ENCODE measurements around the gene PHC3.

PHC3 gene

GRCh38 chr3:170090601-170090981, 90.9 kb downstream of the PHC3 start:
- H3K9me3 ChIP-seq (ENCODE audit: low read length): no peaks in the 10 kb centered on the region
- no peaks in the 10 kb centered on the region for H3K4me1 ChIP-seq (ENCODE audit: insufficient read depth, low read length)
- H3K4me3 ChIP-seq (ENCODE audit: low read depth in 1 of 2, low read length in 2 of 2): no peak overlapping the region
- H3K9ac ChIP-seq (ENCODE audit: low read length): no peak overlapping the region
- H3K36me3 ChIP-seq (ENCODE audit: insufficient read depth, low read length): peaks cover 19% of the 10 kb centered on the region
- no peak overlapping the region for H3K27ac ChIP-seq (ENCODE audit: low read depth, low read length)
- H3K27me3 ChIP-seq (ENCODE audit: control insufficient read depth in 1 of 2, insufficient read depth in 2 of 2, low read length in 2 of 2): no peaks in the 10 kb centered on the region

- Histone ChIP-seq H3K9ac (ENCODE audit: low read length) (no peak overlapping the region), H3K4me3 (ENCODE audit: low read depth in 1 of 2, low read length in 2 of 2) (no peak overlapping the region), H3K27ac (ENCODE audit: low read depth, low read length) (no peak overlapping the region), H3K4me1 (ENCODE audit: insufficient read depth, low read length) (no peaks in the 10 kb centered on the region), H3K36me3 (ENCODE audit: insufficient read depth, low read length) (peaks cover 16% of the 10 kb centered on the region), H3K9me3 (ENCODE audit: low read length) (no peaks in the 10 kb centered on the region), H3K27me3 (ENCODE audit: control insufficient read depth in 1 of 2, insufficient read depth in 2 of 2, low read length in 2 of 2) (no peaks in the 10 kb centered on the region)
Measured at GRCh38 chr3:170089862-170090600, 91.5 kb downstream of the PHC3 start.

DNA sequence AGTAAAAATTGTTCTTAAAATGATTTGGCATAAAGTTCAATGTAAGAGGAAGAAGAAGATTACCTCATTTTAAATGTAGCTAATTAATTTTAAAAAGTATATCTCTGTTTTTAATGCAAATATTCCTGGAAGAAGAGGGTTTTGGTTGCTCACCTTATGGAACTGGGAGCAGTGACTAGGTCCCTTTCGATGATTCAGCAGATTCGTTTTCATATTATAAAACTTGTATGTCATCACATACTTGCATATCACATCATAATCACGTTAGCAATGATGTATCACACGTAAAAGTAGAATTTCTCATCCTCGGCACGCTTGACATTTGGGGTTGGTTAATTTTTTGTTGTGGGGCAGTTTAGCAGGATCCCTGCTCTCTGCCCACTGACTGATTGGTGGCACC, 96.1 kb downstream of the PHC3 start:
- H3K27ac ChIP-seq (ENCODE audit: low read depth, low read length): no peak overlapping the region
- no peak overlapping the region for H3K9ac ChIP-seq (ENCODE audit: low read length)
- no peaks in the 10 kb centered on the region for H3K4me1 ChIP-seq (ENCODE audit: insufficient read depth, low read length)
- peaks cover 13% of the 10 kb centered on the region for H3K36me3 ChIP-seq (ENCODE audit: insufficient read depth, low read length)
- H3K4me3 ChIP-seq (ENCODE audit: low read depth in 1 of 2, low read length in 2 of 2): no peak overlapping the region
- H3K9me3 ChIP-seq (ENCODE audit: low read length): no peaks in the 10 kb centered on the region
- H3K27me3 ChIP-seq (ENCODE audit: control insufficient read depth in 1 of 2, insufficient read depth in 2 of 2, low read length in 2 of 2): no peaks in the 10 kb centered on the region

DNA sequence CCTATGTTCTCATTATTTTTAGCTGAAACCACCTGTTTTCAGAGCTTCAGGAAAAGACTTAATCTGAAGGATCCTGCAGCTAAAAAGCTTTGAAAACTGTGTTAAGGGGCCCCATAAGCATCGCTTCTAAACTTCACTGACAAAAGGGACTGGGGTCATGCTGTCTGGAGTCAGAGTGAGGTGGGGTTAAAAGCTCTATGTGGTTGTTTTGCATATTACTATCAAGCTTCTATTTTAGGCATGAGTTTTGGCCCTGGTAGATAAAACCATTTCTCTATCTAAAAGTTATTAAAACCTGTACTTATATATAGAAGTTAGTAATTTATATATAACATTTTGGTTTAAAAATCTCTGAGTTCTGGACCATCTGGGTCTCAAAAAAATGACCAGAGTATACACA, 98.2 kb downstream of the PHC3 start:
- Histone ChIP-seq H3K36me3 (ENCODE audit: insufficient read depth, low read length) (peaks cover 13% of the 10 kb centered on the region), H3K9me3 (ENCODE audit: low read length) (no peaks in the 10 kb centered on the region), H3K4me1 (ENCODE audit: insufficient read depth, low read length) (no peaks in the 10 kb centered on the region), H3K9ac (ENCODE audit: low read length) (no peak overlapping the region), H3K4me3 (ENCODE audit: low read depth in 1 of 2, low read length in 2 of 2) (no peak overlapping the region), H3K27me3 (ENCODE audit: control insufficient read depth in 1 of 2, insufficient read depth in 2 of 2, low read length in 2 of 2) (no peaks in the 10 kb centered on the region), H3K27ac (ENCODE audit: low read depth, low read length) (no peak overlapping the region)

- Histone ChIP-seq H3K4me3 (ENCODE audit: low read depth in 1 of 2, low read length in 2 of 2) (no peak overlapping the region), H3K27me3 (ENCODE audit: control insufficient read depth in 1 of 2, insufficient read depth in 2 of 2, low read length in 2 of 2) (no peaks in the 10 kb centered on the region), H3K36me3 (ENCODE audit: insufficient read depth, low read length) (peaks cover 12% of the 10 kb centered on the region), H3K9ac (ENCODE audit: low read length) (no peak overlapping the region), H3K9me3 (ENCODE audit: low read length) (no peaks in the 10 kb centered on the region), H3K27ac (ENCODE audit: low read depth, low read length) (no peak overlapping the region), H3K4me1 (ENCODE audit: insufficient read depth, low read length) (no peaks in the 10 kb centered on the region)
Measured at GRCh38 chr3:170081079-170081741, 100.3 kb downstream of the PHC3 start.

- Histone ChIP-seq H3K36me3 (ENCODE audit: insufficient read depth, low read length) (peaks cover 7% of the 10 kb centered on the region), H3K9ac (ENCODE audit: low read length) (no peak overlapping the region), H3K9me3 (ENCODE audit: low read length) (no peaks in the 10 kb centered on the region), H3K4me1 (ENCODE audit: insufficient read depth, low read length) (no peaks in the 10 kb centered on the region), H3K27ac (ENCODE audit: low read depth, low read length) (no peak overlapping the region), H3K27me3 (ENCODE audit: control insufficient read depth in 1 of 2, insufficient read depth in 2 of 2, low read length in 2 of 2) (no peaks in the 10 kb centered on the region), H3K4me3 (ENCODE audit: low read depth in 1 of 2, low read length in 2 of 2) (no peak overlapping the region)
Measured at GRCh38 chr3:170080605-170081004, 100.9 kb downstream of the PHC3 start.

- no peak overlapping the region for H3K27ac ChIP-seq (ENCODE audit: low read depth, low read length)
Measured at GRCh38 chr3:170079536-170080165, 101.9 kb downstream of the PHC3 start.

DNA sequence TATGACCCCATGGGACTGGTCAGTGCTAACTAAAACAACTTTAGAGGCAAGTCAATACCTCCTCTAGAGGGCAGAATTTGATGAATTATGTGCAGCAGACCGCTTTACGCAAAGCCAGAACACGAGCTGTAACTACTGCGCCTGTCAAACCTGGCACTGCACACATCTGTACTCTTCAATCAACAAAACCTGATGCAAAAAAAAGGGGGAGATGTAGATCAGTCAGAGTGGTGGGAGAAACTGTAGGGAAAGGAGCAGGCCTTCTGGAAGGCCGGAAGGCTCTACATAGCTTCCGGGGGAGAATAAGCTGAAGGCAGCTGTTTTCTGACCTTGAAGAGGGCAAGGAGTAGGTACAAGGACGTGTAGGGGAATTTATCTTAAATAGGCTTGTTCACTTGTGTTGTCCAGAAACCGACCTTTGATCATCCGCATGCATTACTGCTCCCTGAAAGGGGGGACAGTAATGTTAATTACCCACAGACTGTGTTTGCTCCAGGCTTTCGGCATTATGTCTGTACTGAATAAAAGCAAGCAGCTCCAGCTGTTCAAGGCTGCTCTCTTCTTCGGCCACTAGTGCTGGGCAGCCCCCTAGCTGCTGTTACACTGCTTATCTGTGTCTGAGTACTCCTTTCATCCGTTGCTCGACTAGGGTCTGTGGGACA, 102.8 kb downstream of the PHC3 start:
- Histone ChIP-seq H3K36me3 (ENCODE audit: insufficient read depth, low read length) (no peaks in the 10 kb centered on the region), H3K27ac (ENCODE audit: low read depth, low read length) (no peak overlapping the region), H3K9ac (ENCODE audit: low read length) (no peak overlapping the region), H3K4me1 (ENCODE audit: insufficient read depth, low read length) (no peaks in the 10 kb centered on the region), H3K4me3 (ENCODE audit: low read depth in 1 of 2, low read length in 2 of 2) (no peak overlapping the region), H3K27me3 (ENCODE audit: control insufficient read depth in 1 of 2, insufficient read depth in 2 of 2, low read length in 2 of 2) (no peaks in the 10 kb centered on the region), H3K9me3 (ENCODE audit: low read length) (no peaks in the 10 kb centered on the region)

More at GRCh38 chr3:170079536-170080165, 101.9 kb downstream of the PHC3 start:
- Histone ChIP-seq H3K27me3 (ENCODE audit: control insufficient read depth in 1 of 2, insufficient read depth in 2 of 2, low read length in 2 of 2) (no peaks in the 10 kb centered on the region), H3K9ac (ENCODE audit: low read length) (no peak overlapping the region), H3K4me1 (ENCODE audit: insufficient read depth, low read length) (no peaks in the 10 kb centered on the region), H3K4me3 (ENCODE audit: low read depth in 1 of 2, low read length in 2 of 2) (no peak overlapping the region), H3K36me3 (ENCODE audit: insufficient read depth, low read length) (peaks cover 4% of the 10 kb centered on the region), H3K9me3 (ENCODE audit: low read length) (no peaks in the 10 kb centered on the region)

- H3K36me3 ChIP-seq (ENCODE audit: insufficient read depth, low read length): no peaks in the 10 kb centered on the region
- H3K4me3 ChIP-seq (ENCODE audit: low read depth in 1 of 2, low read length in 2 of 2): no peak overlapping the region
- no peak overlapping the region for H3K27ac ChIP-seq (ENCODE audit: low read depth, low read length)
- H3K4me1 ChIP-seq (ENCODE audit: insufficient read depth, low read length): no peaks in the 10 kb centered on the region
- no peaks in the 10 kb centered on the region for H3K27me3 ChIP-seq (ENCODE audit: control insufficient read depth in 1 of 2, insufficient read depth in 2 of 2, low read length in 2 of 2)
- no peaks in the 10 kb centered on the region for H3K9me3 ChIP-seq (ENCODE audit: low read length)
- H3K9ac ChIP-seq (ENCODE audit: low read length): no peak overlapping the region
Measured at GRCh38 chr3:170077361-170077760, 104.2 kb downstream of the PHC3 start.

- H3K36me3 ChIP-seq (ENCODE audit: insufficient read depth, low read length): no peaks in the 10 kb centered on the region
- H3K4me1 ChIP-seq (ENCODE audit: insufficient read depth, low read length): no peaks in the 10 kb centered on the region
- no peak overlapping the region for H3K27ac ChIP-seq (ENCODE audit: low read depth, low read length)
- no peak overlapping the region for H3K4me3 ChIP-seq (ENCODE audit: low read depth in 1 of 2, low read length in 2 of 2)
- no peak overlapping the region for H3K9ac ChIP-seq (ENCODE audit: low read length)
- H3K9me3 ChIP-seq (ENCODE audit: low read length): no peaks in the 10 kb centered on the region
- H3K27me3 ChIP-seq (ENCODE audit: control insufficient read depth in 1 of 2, insufficient read depth in 2 of 2, low read length in 2 of 2): no peaks in the 10 kb centered on the region
Measured at GRCh38 chr3:170076715-170077238, 104.8 kb downstream of the PHC3 start.

DNA sequence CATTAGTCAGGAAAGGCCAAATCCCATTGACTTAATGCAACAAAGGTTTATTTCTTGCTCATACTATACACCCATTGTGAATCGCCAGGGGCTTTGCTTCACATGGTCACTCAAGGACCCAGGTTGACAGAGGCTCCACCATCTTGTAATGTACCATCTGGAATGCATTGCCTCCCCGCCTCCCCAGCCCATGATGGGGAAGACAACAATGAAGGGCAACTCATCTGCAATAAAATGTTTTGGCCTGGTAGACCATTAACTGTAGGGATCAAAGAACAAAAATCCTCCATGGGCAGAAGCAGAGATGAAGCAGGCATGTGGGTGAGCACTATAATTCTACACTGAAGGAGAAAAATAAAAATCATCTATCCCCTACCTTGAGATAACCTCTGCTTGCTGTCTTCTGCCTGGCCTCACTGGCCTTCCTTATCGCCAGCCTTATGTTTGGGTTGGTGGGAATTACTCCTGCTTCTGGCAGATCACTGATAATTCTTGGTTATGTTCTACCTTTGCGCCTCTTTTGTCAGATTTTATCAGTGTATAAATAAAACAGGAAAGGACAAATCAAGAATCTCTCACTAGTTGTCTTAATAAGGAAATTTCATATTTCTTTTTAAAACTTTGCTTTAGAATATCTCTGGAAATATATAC, 106.0 kb downstream of the PHC3 start:
- no peaks in the 10 kb centered on the region for H3K27me3 ChIP-seq (ENCODE audit: control insufficient read depth in 1 of 2, insufficient read depth in 2 of 2, low read length in 2 of 2)
- H3K4me3 ChIP-seq (ENCODE audit: low read depth in 1 of 2, low read length in 2 of 2): no peak overlapping the region
- H3K9ac ChIP-seq (ENCODE audit: low read length): no peak overlapping the region
- H3K27ac ChIP-seq (ENCODE audit: low read depth, low read length): no peak overlapping the region
- no peaks in the 10 kb centered on the region for H3K36me3 ChIP-seq (ENCODE audit: insufficient read depth, low read length)
- no peaks in the 10 kb centered on the region for H3K4me1 ChIP-seq (ENCODE audit: insufficient read depth, low read length)
- no peaks in the 10 kb centered on the region for H3K9me3 ChIP-seq (ENCODE audit: low read length)
